ENCODE measurements around the gene PDLIM4.

Gene PDLIM4, protein sequence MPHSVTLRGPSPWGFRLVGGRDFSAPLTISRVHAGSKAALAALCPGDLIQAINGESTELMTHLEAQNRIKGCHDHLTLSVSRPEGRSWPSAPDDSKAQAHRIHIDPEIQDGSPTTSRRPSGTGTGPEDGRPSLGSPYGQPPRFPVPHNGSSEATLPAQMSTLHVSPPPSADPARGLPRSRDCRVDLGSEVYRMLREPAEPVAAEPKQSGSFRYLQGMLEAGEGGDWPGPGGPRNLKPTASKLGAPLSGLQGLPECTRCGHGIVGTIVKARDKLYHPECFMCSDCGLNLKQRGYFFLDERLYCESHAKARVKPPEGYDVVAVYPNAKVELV

DNA sequence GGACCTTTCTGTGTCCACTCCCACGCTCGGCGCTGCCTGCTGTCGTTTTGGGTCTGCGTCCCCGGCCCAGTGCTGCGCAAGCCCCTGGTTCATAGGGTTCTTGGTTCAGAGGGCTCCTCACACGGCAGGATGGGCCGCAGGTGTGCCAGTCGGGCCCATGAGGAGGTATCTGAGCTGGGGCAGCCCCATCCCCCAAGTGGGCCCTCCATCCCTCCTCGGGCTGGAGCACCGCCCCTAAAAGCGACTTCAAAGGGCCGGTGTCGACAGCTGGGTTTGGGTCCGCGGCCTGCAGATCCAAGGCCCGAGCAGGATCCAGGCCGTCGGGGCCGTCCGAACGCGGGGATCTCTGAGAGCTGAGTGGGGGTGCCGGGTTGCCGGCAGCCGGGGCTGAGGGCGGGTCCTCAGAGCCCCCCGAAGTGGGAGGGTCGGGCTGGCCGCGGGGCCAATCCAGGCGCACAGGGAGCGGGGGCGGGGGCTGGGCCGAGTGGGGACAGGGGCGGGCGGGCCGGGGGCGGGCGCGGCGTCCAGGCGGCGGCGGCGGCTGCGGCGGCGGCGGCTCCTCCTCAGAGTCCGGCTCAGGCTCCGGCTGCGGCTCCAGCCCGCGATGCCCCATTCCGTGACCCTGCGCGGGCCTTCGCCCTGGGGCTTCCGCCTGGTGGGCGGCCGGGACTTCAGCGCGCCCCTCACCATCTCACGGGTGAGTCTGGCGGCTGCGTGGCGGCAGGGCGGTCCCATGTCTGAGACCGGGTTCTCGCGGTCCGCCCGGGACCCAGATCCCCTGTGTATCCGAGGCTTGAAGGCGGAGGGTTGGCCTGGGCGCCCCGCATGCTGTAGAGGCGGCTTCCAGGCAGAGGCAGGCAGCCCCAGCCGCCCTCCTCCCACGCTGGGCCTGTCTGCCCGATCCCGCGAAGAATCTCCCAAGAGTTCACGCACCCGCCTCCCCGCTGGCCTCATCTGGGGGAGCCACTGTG lies at the start of gene PDLIM4:
TSS of gene PDLIM4 (plus strand) at position 566 of the 971 bp plus-strand sequence. CDS start at position 605, 39 bp downstream.
- peak; percentile 18 for DNase-seq (ENCODE audit: low read depth)

DNA sequence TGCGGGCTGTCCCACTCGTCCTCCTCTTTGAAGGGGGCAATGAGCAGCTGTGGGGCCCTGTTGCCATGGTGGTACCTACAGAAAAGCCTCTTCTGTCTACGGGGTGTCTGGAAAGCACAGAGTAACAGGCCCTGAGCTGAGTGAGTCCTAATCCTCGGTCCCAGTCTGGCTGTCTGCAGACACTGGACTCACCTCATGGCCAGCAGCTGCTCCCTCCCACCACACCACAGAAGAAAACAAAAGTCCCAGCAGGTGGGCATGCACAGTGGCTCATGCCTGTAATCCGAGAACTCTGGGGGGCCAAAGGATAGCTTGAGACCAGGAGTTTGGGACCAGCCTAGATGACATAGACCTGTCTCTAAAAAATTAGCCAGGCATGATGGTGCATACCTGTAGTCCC lies 49.7 kb upstream of the PDLIM4 start:
- DNase-seq (ENCODE audit: low read depth) = no peak

DNA sequence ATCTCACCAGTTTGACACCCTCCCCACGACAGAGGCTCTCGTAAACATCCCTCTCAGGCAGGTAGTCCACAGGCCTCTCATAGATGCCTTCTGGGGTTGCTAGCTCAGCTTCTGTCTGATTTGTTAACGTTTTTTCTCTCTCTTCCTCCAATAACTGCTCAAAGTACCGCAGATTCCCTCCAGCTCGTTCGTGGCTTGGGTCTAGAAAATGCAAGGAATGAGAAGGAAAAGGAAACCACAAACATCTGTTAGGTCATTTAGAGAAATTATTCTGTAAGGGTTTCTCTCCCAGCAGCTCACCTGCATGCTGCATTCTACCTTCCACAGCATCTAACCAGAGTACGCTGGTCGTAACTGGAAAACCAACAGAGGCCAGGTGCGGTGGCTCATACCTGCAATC lies 48.4 kb upstream of the PDLIM4 start:
- peak; percentile 48 for DNase-seq (ENCODE audit: low read depth)

DNA sequence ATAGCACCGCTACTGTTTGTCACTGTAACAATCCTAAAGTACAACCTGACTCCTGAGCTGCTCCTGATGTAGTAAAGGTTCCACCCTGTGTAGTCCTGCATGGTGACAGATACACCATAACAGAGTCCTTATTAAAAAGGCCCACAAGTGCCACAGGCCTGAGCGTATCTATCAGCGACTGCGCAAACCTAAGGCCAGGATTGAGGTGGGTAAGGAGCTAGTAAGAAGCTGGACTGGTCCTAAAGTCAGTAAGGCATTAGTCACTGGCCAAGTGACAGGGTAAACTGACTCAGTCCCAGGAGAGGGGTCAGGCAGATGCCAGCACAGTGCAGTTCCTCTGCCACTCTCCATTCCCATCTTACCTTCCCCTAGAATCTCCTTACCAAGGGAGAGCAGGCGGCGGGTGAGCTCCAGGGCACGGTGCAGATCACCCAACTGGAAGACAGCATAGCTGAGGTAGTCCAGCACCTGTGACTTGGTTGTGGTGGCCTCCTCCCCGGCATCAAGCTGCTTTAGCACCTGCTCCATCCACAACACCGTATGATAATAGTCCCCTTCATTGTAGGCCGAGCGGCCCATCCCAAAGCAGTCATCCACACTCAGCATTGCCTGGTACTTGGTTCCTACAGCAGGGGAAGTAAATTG lies 47.5 kb upstream of the PDLIM4 start:
- DNase-seq (ENCODE audit: low read depth) = no peak

DNA sequence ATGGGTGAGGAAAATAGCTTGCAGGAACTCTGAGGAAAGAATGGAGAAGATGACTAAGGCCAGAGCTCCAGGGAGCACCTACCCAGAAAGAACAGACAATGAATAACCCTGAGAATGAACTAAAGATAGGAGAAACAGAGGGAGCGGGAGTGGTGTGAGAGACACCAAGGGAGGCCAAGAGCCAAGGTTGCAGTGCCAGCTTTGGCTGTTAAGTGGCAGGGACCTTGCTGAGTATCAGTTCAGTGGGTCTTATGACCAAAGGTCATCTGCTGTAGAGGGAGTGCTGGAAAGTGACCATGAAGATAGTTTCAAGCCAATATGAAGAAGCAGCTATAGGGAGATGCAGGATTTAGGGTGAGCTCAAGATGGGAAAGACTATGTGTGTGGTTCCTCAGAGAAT lies 46.6 kb upstream of the PDLIM4 start:
- DNase-seq (ENCODE audit: low read depth) = no peak

DNA sequence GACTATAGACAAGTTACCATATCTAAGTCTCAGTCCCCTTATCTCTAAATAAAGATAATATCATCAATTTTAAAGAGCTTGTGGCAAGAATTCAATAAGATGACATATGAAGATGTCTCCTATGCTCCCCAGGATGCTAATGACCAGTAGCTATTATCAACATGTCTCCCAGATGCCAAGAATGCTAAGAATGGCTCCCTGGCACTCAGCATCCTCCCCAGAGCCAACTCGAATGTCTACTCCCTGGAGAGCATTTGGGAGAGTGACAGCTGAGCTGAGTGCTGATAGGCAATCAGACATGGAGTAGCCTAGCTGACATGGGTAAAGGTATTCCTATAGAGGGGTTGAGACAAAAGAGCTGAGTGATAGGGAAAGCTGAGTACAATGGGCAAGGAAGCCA lies 45.7 kb upstream of the PDLIM4 start:
- DNase-seq (ENCODE audit: low read depth) = no peak

DNA sequence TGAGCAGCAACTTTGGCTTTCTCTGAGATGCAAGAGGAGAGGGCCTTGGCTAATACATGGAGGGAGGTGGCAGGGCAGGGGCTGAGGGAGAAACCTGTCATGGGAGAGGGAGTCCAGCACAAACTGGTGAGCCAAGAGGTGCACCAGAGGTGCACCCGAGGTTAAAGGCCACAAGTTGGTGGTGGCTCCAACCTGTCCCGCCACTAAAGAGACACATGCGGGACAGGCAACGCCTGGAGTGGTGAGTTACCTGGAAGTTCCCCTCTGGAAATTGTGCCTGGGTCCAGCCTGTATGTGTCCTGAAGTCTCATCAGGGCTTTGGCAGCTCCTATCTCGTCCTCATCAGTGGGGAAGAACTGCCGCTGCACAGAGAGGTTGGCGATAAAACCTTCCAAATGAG lies 43.8 kb upstream of the PDLIM4 start:
- no peak for DNase-seq (ENCODE audit: low read depth)

DNA sequence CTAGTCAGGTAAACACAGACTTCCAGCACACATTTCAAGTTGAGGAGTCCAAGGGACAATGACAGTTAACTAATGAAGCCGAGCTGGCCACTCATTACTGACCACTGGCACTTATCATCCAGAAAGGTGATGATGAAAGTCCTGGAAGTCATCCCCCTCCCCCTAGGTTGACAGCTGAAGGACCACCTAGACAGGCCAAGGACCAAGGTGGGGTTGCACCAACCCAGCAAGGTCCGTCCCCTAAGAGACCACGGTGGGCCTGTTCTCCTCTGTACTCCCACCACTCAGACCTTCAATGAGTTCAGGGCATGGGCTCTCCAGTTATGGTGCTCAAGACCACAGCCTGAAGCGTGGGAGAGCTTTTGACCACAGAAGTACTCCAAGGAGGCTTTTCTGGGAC lies 43.0 kb upstream of the PDLIM4 start:
- DNase-seq (ENCODE audit: low read depth) = no peak

DNA sequence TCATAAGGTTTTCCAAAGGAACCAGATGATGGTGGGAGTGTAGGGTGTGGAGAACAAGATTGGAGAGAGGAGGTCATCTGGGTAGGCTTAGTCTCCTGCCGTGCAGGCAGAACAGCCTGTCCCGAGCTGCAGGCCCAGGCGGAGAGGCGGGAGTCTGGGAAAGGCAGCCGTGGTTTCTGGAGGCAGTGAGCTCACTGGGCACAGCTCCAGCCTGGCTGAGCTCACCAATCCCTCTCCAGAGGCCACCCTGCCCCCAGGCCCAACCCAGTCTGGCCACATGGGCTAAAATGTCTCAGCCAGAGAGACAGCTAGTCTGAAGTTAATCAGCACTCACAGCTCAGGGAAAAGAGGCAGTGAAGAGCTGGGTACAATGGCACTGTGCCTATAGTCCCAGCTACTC lies 42.2 kb upstream of the PDLIM4 start:
- DNase-seq (ENCODE audit: low read depth) = peak; percentile 98

DNA sequence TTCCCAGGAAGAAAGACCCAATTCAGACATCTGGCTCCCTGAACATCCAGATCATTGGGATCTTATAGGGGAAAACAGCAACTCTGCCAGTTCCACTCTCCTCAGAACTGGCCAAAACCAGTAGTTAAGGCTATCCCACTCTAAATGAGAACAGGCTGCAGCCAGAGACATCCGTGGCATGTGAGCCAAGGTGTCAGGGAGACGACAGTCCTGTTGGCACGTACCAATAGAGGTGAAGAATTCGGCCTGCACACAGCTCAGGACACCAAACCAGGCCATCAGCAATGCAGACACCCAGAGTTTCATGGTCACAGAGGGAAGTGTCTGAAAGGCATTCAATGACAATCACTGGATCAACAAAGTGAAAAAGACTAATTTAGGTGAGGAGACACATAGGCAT lies 39.2 kb upstream of the PDLIM4 start:
- no peak for DNase-seq (ENCODE audit: low read depth)

DNA sequence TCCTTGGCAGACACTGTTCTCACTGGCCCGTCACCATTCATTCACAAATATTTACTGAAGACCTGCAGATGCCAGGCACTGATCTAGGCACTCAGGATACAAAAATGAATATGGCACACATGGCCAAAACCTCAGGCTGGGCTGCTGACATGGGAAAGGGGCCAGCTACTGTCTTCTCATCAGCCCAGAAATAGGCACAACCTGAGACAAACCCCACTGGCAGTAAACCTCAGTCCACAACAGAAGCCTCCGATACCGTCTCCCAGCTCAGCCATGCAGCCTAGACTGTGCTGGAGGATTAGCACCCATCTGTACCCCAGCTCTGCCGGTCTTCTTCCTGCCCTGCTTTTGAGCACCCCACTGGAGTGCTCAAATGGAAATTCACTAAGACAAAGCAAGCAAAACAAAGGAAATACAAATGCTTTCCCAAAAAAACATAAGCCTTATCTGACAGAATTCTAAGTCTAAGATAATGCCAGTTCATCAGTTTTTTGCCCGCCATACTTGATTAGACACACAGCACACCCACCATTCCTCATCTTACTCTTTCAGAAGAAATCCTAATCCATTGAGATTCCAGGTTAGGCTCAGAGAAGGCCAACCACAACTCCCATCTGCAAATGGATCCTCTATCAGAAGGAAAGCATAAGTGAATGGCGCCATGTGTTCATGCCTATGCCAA lies 38.1 kb upstream of the PDLIM4 start:
- no peak for DNase-seq (ENCODE audit: low read depth)

DNA sequence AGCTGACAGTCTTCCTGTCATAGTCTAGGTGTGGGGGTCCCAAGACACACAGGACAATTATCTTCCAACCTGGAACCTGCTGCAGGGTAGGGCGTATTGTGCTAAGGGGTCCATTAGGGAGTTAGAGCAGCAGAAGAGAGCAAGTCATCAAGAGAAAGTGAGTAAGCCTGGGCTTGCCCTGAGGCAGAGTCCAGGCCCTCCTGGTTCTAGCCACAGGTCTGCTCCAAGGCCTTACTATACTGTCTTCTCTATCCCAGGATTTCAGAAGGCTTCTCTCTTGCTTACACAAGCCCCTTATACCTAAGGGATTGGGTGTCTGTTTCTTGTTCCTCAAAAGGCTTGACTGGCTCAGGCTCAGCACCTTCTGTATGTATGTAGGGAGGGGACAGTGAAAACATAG lies 37.5 kb upstream of the PDLIM4 start:
- DNase-seq (ENCODE audit: low read depth) = peak; percentile 41

DNA sequence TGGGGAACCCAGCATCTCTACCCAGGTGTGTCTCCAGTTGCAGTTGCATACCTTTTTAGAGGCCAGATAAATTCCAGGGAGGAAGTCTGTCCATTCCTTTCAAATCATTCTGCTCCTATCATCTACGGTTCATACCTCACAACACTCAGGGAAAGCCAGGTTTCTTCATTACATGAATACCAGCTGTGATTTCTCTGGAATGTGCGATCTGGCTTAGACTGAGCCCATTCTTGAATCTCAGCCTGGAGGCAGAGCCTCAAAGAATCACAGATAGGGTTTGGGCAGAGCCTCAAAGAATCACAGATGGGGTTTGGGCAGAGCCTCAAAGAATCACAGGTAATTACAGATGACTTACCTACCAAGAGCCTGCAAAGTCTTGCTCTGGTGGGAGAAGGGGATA lies 37.0 kb upstream of the PDLIM4 start:
- no peak for DNase-seq (ENCODE audit: low read depth)

DNA sequence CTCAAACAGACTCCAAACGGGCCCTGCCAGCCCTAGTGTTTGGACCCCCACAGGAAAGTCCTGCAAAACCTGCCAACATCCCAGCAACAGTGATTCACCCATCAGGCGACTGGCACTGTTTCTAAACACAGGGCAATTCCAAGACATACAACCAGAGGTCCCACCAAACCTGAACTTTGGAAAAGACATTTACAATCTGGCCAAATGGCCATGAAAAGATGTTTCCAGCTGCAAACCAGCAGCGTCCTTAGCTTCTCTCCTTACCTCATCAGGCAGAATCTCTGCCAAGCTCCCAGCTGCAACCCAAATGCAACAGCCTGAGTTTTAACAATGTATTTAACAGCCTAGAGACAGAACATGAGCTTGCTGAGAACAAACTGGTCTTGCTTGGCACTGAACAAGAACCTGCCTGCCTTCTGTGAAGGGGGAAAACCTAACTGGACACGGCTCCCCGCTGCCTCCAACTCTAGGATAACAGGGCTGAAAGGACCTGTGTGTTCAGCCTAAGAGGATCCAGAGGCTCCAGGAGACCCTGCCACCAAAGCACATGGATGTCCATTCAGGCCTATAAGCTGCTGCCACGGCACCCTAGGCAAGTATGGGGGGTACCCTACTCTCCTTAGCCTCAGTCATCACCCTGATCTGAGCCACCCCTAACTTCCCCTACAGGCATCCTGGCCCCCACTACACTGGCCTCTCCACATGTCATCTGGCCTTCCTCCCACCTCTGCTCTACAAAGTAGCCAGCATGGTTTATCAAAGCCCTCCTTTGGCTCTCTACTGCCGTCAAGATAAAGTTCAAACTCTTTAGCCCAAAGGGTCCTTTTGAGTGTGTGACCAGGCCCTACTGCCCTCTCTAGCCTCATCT lies 35.5 kb upstream of the PDLIM4 start:
- DNase-seq (ENCODE audit: low read depth) = peak; percentile 33

DNA sequence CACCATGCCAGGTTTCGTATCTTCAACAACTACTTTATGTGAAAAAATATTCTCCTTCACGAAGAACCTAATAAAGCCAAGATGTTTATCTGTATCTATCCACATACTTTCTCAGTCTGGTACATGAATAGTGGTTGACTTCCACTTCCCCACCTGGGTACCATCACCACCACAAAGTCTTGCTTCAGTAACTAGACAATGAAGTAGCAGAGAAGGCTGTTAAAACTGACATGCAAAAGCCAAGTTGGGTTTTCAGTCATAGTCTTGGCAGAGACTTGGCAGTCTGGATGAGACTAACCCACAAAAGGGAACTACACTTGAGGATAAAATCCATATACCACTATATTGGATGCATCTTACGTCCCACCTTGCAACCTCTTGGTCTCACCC lies 34.9 kb upstream of the PDLIM4 start:
- no peak for DNase-seq (ENCODE audit: low read depth)

DNA sequence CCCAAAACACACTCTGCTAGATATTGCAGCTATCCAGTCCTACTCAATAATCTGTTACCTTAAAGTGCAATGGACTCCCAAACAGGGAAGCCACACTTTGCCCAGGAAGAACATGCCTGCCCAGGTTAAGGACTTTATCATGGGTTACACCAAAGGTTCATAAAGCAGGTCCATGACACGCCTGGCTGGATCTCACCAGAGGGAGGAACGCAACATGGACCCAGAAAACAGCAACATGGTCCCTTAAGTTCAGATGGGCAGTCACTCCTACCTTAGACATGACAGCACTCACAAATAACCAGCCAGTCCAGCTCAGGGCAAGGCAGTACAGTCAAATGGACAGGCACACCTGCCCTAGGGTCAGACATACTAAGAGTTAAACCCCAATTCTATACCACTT lies 33.6 kb upstream of the PDLIM4 start:
- DNase-seq (ENCODE audit: low read depth) = no peak

DNA sequence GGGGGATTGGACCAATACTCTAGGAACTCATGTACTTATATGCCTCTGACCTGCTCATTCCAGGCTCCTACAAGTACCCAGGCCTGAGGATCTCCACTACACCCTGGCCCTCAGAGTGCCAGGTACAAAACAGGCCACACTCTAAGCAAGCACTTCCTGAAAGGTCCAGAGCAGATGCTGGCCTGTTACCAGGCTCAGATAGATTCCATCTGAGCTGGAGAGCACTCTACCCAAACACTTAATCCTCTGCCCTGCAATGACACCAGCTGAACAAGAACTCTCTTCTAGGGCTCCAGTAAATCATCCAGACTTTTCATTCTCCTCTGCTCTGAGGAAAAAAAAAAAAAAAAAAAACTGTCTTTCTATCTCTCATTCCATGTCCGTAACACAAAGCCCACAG lies 32.8 kb upstream of the PDLIM4 start:
- DNase-seq (ENCODE audit: low read depth) = no peak

DNA sequence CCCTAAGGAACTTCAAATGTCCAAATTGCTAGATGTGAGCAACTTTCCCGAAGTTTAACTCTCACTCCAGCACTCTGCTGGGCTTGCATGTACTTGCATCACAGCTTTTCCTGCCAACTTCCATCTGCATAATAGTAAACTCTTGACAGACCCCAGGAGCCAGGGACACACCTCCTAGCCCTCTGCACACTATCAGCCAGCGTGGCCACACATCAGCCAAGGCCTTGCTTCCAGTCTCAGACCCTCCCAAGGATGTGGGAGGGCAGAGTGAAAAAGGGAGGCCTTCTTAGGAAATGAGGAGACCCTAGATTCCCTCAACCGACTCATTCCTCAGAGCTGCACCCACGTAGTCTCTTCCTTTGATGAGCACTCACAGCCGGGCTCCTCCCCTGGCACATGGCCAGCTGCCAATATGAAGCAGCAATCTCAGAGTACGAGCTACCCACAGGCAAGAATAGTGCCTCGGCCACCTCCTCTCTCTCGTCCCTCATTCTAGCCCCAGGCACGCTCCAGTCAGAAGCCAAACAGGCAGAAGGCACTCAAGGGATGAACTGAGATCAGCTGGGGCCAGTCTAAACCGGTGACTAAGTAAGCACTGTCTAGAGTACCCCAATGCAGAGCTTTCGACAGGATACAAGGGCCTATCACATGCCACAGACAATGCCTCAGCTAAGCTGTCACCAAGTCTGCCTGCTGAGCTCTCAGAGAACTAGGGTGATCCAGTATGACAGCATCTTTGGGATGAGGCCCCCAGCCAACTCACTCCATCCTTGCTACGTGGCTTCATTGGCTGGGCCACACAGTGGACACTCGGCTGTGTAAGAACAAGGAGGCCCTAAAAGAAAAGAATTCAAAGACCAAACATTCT lies 32.1 kb upstream of the PDLIM4 start:
- peak; percentile 92 for DNase-seq (ENCODE audit: low read depth)

DNA sequence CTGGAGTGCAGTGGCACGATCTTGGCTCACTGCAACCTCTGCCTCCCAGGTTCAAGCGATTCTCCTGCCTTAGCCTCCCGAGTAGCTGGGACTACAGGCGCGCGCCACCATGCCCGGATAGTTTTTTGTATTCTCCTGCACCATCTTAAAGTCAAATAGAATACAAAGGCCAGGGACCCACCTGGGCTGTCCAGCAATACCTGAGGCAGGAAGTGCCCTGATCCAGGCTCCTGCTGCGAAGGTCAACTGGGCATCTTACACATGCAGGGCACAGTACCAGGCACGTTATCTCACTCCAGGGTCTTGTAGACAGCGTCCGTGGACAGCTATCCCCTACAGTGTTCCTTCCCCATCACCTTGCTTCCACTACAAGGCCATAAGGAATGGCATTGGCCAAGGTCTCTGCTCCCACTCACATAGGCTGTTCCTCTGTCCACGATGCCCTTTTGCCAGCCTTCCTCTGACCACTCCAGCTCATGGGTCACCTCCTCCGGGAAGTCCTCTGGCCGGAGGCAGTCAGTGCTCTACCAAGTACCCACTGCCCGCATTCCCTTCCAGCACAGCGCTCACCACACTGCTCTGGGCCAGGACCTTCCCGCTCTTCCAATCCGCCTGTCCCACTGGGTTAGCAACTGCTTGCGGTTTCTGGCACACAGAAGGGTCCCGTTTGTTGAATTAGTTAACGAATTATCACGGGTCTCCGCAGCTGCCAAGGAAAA lies 30.8 kb upstream of the PDLIM4 start:
- peak; percentile 40 for DNase-seq (ENCODE audit: low read depth)

DNA sequence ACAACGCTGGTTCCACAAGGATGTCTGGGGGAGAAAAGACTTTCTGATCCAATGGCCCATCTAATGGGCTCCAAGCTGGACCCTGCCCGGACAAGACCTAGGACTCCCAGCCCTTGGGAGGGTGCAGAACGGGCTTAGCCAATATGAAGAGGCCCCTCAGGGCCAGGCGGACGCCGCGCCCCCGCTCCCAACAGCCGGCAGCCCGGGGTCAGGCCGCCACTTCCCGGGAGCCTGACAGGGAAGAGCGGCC lies 30.3 kb upstream of the PDLIM4 start:
- no peak for DNase-seq (ENCODE audit: low read depth)
